Measurements from ENCODE around the gene PACS2.

DNA sequence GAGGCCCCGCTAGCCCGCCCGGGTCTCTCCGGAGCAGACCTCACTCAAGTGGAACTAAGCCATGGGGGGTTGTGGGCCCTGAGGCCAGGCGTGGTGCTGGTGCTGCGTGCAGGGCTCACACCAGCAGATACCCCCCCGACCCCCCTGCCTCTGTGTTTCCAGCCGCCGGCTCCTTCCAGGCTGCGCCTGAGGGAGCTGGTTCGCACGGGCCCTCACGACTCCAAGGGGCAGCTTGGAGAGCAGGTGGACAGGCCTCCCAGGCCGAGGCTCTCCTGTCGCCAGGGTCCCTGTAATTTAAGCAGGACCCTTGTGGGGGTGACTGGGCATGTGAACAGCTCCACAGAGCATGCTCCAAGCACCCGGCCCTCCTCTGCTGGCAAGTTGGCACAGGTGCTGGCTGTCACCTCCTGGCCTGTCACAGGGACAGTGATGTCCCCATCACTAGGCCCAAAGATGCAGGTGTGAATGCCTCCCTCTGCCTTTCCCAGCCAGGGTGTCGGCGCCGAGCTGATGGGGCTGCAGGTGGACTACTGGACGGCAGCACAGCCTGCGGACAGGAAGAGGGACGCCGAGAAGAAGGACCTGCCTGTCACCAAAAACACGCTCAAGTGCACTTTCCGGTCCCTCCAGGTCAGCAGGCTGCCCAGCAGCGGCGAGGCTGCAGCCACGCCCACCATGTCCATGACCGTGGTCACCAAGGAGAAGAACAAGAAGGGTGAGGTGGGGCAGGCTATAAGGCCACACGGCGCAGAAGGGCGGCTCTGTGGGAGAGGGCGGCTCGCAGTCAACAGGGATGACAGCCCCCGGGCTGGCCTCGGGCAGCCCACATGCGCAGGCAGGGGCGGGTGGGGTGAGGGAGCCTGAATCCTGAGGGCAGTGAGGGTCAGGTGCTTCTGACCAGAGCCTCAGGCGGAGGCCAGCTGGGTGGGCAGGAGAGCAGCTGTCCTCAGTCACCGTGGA lies 77.9 kb downstream of the PACS2 start:
- TF ChIP-seq, protein P1, sequence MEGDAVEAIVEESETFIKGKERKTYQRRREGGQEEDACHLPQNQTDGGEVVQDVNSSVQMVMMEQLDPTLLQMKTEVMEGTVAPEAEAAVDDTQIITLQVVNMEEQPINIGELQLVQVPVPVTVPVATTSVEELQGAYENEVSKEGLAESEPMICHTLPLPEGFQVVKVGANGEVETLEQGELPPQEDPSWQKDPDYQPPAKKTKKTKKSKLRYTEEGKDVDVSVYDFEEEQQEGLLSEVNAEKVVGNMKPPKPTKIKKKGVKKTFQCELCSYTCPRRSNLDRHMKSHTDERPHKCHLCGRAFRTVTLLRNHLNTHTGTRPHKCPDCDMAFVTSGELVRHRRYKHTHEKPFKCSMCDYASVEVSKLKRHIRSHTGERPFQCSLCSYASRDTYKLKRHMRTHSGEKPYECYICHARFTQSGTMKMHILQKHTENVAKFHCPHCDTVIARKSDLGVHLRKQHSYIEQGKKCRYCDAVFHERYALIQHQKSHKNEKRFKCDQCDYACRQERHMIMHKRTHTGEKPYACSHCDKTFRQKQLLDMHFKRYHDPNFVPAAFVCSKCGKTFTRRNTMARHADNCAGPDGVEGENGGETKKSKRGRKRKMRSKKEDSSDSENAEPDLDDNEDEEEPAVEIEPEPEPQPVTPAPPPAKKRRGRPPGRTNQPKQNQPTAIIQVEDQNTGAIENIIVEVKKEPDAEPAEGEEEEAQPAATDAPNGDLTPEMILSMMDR (IDR thresholded peaks at IDR 0.05), result no peak
- TF ChIP-seq POLR2AphosphoS5 (IDR thresholded peaks at IDR 0.05), result no peak
- no peak for TF ChIP-seq POLR2A (IDR thresholded peaks at IDR 0.05; ENCODE audit: low read depth)

All from esophagus muscularis mucosa (tissue), 3 donors.